Limb (tissue), 2 donors: ENCODE measurements around the gene UBN2.

ENCODE experiments used
- DNase-seq, 2 donors: peaks; one replicate each; pipeline ENCODE4 v3.0.0-alpha.2; 2016; ENCODE audit errors: extremely low spot score in 2 of 2

Gene UBN2

GRCh38 chr7:139341776-139342226 lies 110.8 kb downstream of the UBN2 start:
- DNase-seq, result no peak

GRCh38 chr7:139345042-139345441 lies 114.0 kb downstream of the UBN2 start:
- DNase-seq, result no peak

- DNase-seq, result no peak
Observed at GRCh38 chr7:139351027-139351426, 120.0 kb downstream of the UBN2 start.

- DNase-seq, result no peak
Observed at GRCh38 chr7:139354729-139355128, 123.7 kb downstream of the UBN2 start.

- no peak for DNase-seq
Observed at GRCh38 chr7:139355320-139355719, 124.3 kb downstream of the UBN2 start.
